ENCODE measurements around the gene ADRM1.

The ADRM1 gene

GRCh38 chr20:62266851-62267250 lies 35.9 kb upstream of the ADRM1 start:
- Histone ChIP-seq H3K9me3 (ENCODE audit: control insufficient read depth, low read length) (peaks cover 7% of the 10 kb centered on the region), H3K27ac (ENCODE audit: low read depth, low read length, severe bottlenecking) (no peak overlapping the region), H3K4me3 (ENCODE audit: extremely low read depth, insufficient read depth, low read length, poor library complexity, severe bottlenecking) (no peak overlapping the region), H3K36me3 (ENCODE audit: control insufficient read depth, insufficient read depth, low read length) (peaks cover 64% of the 10 kb centered on the region), H3K4me1 (ENCODE audit: control insufficient read depth, insufficient read depth, low read length, poor library complexity, severe bottlenecking) (no peaks in the 10 kb centered on the region)
- 99 to 100% methylated on average over 11 to 13 of the region's 13 CpGs for WGBS, 2 experiments (ENCODE audit: insufficient coverage in 2 of 2)

- Histone ChIP-seq H3K9me3 (ENCODE audit: control insufficient read depth, low read length) (peaks cover 7% of the 10 kb centered on the region), H3K36me3 (ENCODE audit: control insufficient read depth, insufficient read depth, low read length) (peaks cover 59% of the 10 kb centered on the region), H3K27ac (ENCODE audit: low read depth, low read length, severe bottlenecking) (no peak overlapping the region), H3K4me3 (ENCODE audit: extremely low read depth, insufficient read depth, low read length, poor library complexity, severe bottlenecking) (no peak overlapping the region), H3K4me1 (ENCODE audit: control insufficient read depth, insufficient read depth, low read length, poor library complexity, severe bottlenecking) (no peaks in the 10 kb centered on the region)
- WGBS, 2 experiments (ENCODE audit: insufficient coverage in 2 of 2): 94 to 98% methylated on average over 6 to 8 of the region's 10 CpGs
Observed at GRCh38 chr20:62267543-62267942, 35.3 kb upstream of the ADRM1 start.

GRCh38 chr20:62268228-62268900 lies 34.4 kb upstream of the ADRM1 start:
- Histone ChIP-seq H3K4me1 (ENCODE audit: control insufficient read depth, insufficient read depth, low read length, poor library complexity, severe bottlenecking) (no peaks in the 10 kb centered on the region), H3K27ac (ENCODE audit: low read depth, low read length, severe bottlenecking) (no peak overlapping the region), H3K9me3 (ENCODE audit: control insufficient read depth, low read length) (peaks cover 7% of the 10 kb centered on the region), H3K36me3 (ENCODE audit: control insufficient read depth, insufficient read depth, low read length) (peaks cover 60% of the 10 kb centered on the region), H3K4me3 (ENCODE audit: extremely low read depth, insufficient read depth, low read length, poor library complexity, severe bottlenecking) (no peak overlapping the region)
- WGBS, 2 experiments (ENCODE audit: insufficient coverage in 2 of 2): 75 to 78% methylated on average over 4 to 7 of the region's 7 CpGs

- H3K4me3 ChIP-seq (ENCODE audit: extremely low read depth, insufficient read depth, low read length, poor library complexity, severe bottlenecking): no peak overlapping the region
- H3K27ac ChIP-seq (ENCODE audit: low read depth, low read length, severe bottlenecking): no peak overlapping the region
- WGBS, 2 experiments (ENCODE audit: insufficient coverage in 2 of 2): 91 to 92% methylated on average over 14 of the region's 14 CpGs
- peaks cover 58% of the 10 kb centered on the region for H3K36me3 ChIP-seq (ENCODE audit: control insufficient read depth, insufficient read depth, low read length)
- peaks cover 7% of the 10 kb centered on the region for H3K9me3 ChIP-seq (ENCODE audit: control insufficient read depth, low read length)
- no peaks in the 10 kb centered on the region for H3K4me1 ChIP-seq (ENCODE audit: control insufficient read depth, insufficient read depth, low read length, poor library complexity, severe bottlenecking)
Observed at GRCh38 chr20:62269378-62269777, 33.4 kb upstream of the ADRM1 start.

- Histone ChIP-seq H3K9me3 (ENCODE audit: control insufficient read depth, low read length) (peaks cover 7% of the 10 kb centered on the region), H3K4me3 (ENCODE audit: extremely low read depth, insufficient read depth, low read length, poor library complexity, severe bottlenecking) (no peak overlapping the region), H3K36me3 (ENCODE audit: control insufficient read depth, insufficient read depth, low read length) (peaks cover 58% of the 10 kb centered on the region), H3K27ac (ENCODE audit: low read depth, low read length, severe bottlenecking) (no peak overlapping the region), H3K4me1 (ENCODE audit: control insufficient read depth, insufficient read depth, low read length, poor library complexity, severe bottlenecking) (no peaks in the 10 kb centered on the region)
- 93 to 95% methylated on average over 15 to 17 of the region's 17 CpGs for WGBS, 2 experiments (ENCODE audit: insufficient coverage in 2 of 2)
Observed at GRCh38 chr20:62269871-62270270, 32.9 kb upstream of the ADRM1 start.

GRCh38 chr20:62272200-62272599 lies 30.6 kb upstream of the ADRM1 start:
- Histone ChIP-seq H3K9me3 (ENCODE audit: control insufficient read depth, low read length) (no peaks in the 10 kb centered on the region), H3K36me3 (ENCODE audit: control insufficient read depth, insufficient read depth, low read length) (peaks cover 53% of the 10 kb centered on the region), H3K27ac (ENCODE audit: low read depth, low read length, severe bottlenecking) (no peak overlapping the region), H3K4me1 (ENCODE audit: control insufficient read depth, insufficient read depth, low read length, poor library complexity, severe bottlenecking) (no peaks in the 10 kb centered on the region), H3K4me3 (ENCODE audit: extremely low read depth, insufficient read depth, low read length, poor library complexity, severe bottlenecking) (no peak overlapping the region)
- 90 to 91% methylated on average over 10 of the region's 10 CpGs for WGBS, 2 experiments (ENCODE audit: insufficient coverage in 2 of 2)

- WGBS, 2 experiments (ENCODE audit: insufficient coverage in 2 of 2): 97 to 98% methylated on average over 18 of the region's 18 CpGs
- no peaks in the 10 kb centered on the region for H3K4me1 ChIP-seq (ENCODE audit: control insufficient read depth, insufficient read depth, low read length, poor library complexity, severe bottlenecking)
- H3K9me3 ChIP-seq (ENCODE audit: control insufficient read depth, low read length): no peaks in the 10 kb centered on the region
- H3K27ac ChIP-seq (ENCODE audit: low read depth, low read length, severe bottlenecking): no peak overlapping the region
- no peak overlapping the region for H3K4me3 ChIP-seq (ENCODE audit: extremely low read depth, insufficient read depth, low read length, poor library complexity, severe bottlenecking)
- H3K36me3 ChIP-seq (ENCODE audit: control insufficient read depth, insufficient read depth, low read length): peaks cover 53% of the 10 kb centered on the region
Observed at GRCh38 chr20:62273416-62273815, 29.4 kb upstream of the ADRM1 start.

- Histone ChIP-seq H3K27ac (ENCODE audit: low read depth, low read length, severe bottlenecking) (no peak overlapping the region), H3K4me1 (ENCODE audit: control insufficient read depth, insufficient read depth, low read length, poor library complexity, severe bottlenecking) (no peaks in the 10 kb centered on the region), H3K9me3 (ENCODE audit: control insufficient read depth, low read length) (no peaks in the 10 kb centered on the region), H3K4me3 (ENCODE audit: extremely low read depth, insufficient read depth, low read length, poor library complexity, severe bottlenecking) (no peak overlapping the region), H3K36me3 (ENCODE audit: control insufficient read depth, insufficient read depth, low read length) (peaks cover 57% of the 10 kb centered on the region)
- WGBS, 2 experiments (ENCODE audit: insufficient coverage in 2 of 2): 90 to 98% methylated on average over 9 to 12 of the region's 13 CpGs
Observed at GRCh38 chr20:62274332-62274950, 28.4 kb upstream of the ADRM1 start.

GRCh38 chr20:62275219-62275618 lies 27.6 kb upstream of the ADRM1 start:
- WGBS, 2 experiments (ENCODE audit: insufficient coverage in 2 of 2): 84 to 96% methylated on average over 8 to 9 of the region's 10 CpGs
- no peak overlapping the region for H3K27ac ChIP-seq (ENCODE audit: low read depth, low read length, severe bottlenecking)
- no peaks in the 10 kb centered on the region for H3K9me3 ChIP-seq (ENCODE audit: control insufficient read depth, low read length)
- H3K4me1 ChIP-seq (ENCODE audit: control insufficient read depth, insufficient read depth, low read length, poor library complexity, severe bottlenecking): no peaks in the 10 kb centered on the region
- H3K36me3 ChIP-seq (ENCODE audit: control insufficient read depth, insufficient read depth, low read length): peaks cover 65% of the 10 kb centered on the region
- no peak overlapping the region for H3K4me3 ChIP-seq (ENCODE audit: extremely low read depth, insufficient read depth, low read length, poor library complexity, severe bottlenecking)

GRCh38 chr20:62276439-62276838 lies 26.4 kb upstream of the ADRM1 start:
- Histone ChIP-seq H3K4me3 (ENCODE audit: extremely low read depth, insufficient read depth, low read length, poor library complexity, severe bottlenecking) (no peak overlapping the region), H3K9me3 (ENCODE audit: control insufficient read depth, low read length) (no peaks in the 10 kb centered on the region), H3K36me3 (ENCODE audit: control insufficient read depth, insufficient read depth, low read length) (peaks cover 70% of the 10 kb centered on the region), H3K27ac (ENCODE audit: low read depth, low read length, severe bottlenecking) (no peak overlapping the region), H3K4me1 (ENCODE audit: control insufficient read depth, insufficient read depth, low read length, poor library complexity, severe bottlenecking) (no peaks in the 10 kb centered on the region)
- WGBS, 2 experiments (ENCODE audit: insufficient coverage in 2 of 2): 92 to 100% methylated on average over 4 to 6 of the region's 6 CpGs

GRCh38 chr20:62277253-62277652 lies 25.5 kb upstream of the ADRM1 start:
- Histone ChIP-seq H3K36me3 (ENCODE audit: control insufficient read depth, insufficient read depth, low read length) (peaks cover 74% of the 10 kb centered on the region), H3K9me3 (ENCODE audit: control insufficient read depth, low read length) (no peaks in the 10 kb centered on the region), H3K4me3 (ENCODE audit: extremely low read depth, insufficient read depth, low read length, poor library complexity, severe bottlenecking) (no peak overlapping the region), H3K4me1 (ENCODE audit: control insufficient read depth, insufficient read depth, low read length, poor library complexity, severe bottlenecking) (no peaks in the 10 kb centered on the region), H3K27ac (ENCODE audit: low read depth, low read length, severe bottlenecking) (no peak overlapping the region)
- 89% methylated on average over 13 of the region's 13 CpGs for WGBS, 2 experiments (ENCODE audit: insufficient coverage in 2 of 2)

All from mesodermal cell (in vitro differentiated cells).